ENCODE results near the gene CNGB1. TPM values are rescaled to one million over a fixed set of nuclear protein-coding genes. Genes with fewer than 3 reads are reported as not detected.
"Not testable (repeated sequence)": the region's sequence is repeated elsewhere in the genome, so short reads cannot be mapped to it uniquely, and the experiment has no call there.

Gene CNGB1
- total and polyA plus RNA-seq, 9 donors, result 0.11 TPM; not detected in 8

DNA sequence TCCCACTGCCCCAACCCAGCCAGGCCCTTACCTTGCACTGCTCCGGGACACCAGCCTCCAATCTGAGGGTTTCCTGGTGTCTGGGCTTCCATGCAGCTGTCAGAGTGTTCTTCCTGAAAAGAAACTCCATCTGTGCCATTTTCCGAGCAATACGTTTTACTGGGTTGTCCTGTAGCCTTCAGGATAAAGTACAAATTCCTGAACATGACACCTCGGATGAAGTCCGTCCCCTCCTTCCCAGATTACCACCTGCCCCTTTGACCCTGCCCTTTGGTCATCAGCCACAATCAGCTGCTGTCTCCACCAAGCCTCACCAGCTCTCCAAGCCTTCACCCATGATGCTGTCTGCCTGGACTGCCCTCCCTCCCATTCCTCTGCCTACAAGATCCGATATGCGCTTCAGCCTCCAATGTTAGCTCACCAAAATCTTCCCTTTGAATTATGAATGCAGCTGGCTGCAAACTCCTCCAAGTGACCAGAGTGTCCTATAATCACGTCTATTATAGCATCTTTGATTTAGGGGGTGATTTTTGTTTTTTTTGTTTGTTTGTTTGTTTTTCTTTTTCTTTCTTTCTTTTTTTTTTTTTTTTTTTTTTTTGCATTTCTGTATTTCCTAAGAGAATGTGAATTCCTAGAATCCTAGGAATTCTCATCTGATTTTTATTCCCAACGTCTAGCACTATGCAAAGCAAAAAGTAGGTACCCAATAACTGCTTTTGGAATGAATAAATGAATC lies 108.1 kb downstream of the CNGB1 start:
- no peaks in the 10 kb centered on the region for H3K27me3 ChIP-seq
- H3K9me3 ChIP-seq, result no peaks in the 10 kb centered on the region
- H3K4me3 ChIP-seq, result no peak overlapping the region
- intact Hi-C loops (cut with DNase I), result loop anchor here (2.0 to 10.0 kb wide), 5 partner anchors 66 to 288 kb away; no protein-coding TSS in a partner anchor
- TF ChIP-seq EP300 (IDR thresholded peaks at IDR 0.05) (no peak), POLR2A (IDR thresholded peaks at IDR 0.05) (no peak)
- TF ChIP-seq, protein P1, sequence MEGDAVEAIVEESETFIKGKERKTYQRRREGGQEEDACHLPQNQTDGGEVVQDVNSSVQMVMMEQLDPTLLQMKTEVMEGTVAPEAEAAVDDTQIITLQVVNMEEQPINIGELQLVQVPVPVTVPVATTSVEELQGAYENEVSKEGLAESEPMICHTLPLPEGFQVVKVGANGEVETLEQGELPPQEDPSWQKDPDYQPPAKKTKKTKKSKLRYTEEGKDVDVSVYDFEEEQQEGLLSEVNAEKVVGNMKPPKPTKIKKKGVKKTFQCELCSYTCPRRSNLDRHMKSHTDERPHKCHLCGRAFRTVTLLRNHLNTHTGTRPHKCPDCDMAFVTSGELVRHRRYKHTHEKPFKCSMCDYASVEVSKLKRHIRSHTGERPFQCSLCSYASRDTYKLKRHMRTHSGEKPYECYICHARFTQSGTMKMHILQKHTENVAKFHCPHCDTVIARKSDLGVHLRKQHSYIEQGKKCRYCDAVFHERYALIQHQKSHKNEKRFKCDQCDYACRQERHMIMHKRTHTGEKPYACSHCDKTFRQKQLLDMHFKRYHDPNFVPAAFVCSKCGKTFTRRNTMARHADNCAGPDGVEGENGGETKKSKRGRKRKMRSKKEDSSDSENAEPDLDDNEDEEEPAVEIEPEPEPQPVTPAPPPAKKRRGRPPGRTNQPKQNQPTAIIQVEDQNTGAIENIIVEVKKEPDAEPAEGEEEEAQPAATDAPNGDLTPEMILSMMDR (IDR thresholded peaks at IDR 0.05), result no peak
- H3K27ac ChIP-seq, result no peak overlapping the region
- no peaks in the 10 kb centered on the region for H3K36me3 ChIP-seq
- WGBS, 3 donors, result 60 to 65% (median 62%) methylated on average over 9 of the region's 9 CpGs
- DNase-seq, result no peak
- no peaks in the 10 kb centered on the region for H3K4me1 ChIP-seq (ENCODE audit: insufficient read depth)

DNA sequence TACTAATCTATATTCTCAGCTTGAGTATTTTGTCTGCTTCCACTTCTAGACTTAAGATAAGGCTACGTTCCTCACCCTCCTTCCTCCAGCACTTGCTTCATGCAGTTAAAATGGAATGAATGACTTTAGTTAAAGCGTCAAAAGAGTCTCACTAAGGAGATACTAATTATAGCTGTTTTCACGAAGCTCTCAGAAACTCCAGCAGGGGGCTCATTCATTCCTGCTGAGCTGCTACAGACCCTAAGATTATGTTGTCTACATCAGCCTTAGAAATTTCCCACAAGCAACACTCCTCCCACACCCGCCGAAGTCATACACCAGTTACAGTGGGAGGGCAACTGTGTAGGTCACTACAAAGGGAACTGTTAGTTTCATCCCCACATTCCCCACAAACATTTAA lies 111.6 kb downstream of the CNGB1 start:
- no peak for DNase-seq
- H3K36me3 ChIP-seq, result no peaks in the 10 kb centered on the region
- 9 to 39% (median 15%) methylated on average over 5 of the region's 5 CpGs for WGBS, 3 donors
- intact Hi-C loops (cut with DNase I), result no loop called here
- no peak overlapping the region for H3K27ac ChIP-seq
- TF ChIP-seq, protein P1 (IDR thresholded peaks at IDR 0.05), result no peak
- no peak overlapping the region for H3K4me3 ChIP-seq
- no peaks in the 10 kb centered on the region for H3K27me3 ChIP-seq
- no peaks in the 10 kb centered on the region for H3K4me1 ChIP-seq (ENCODE audit: insufficient read depth)
- no peaks in the 10 kb centered on the region for H3K9me3 ChIP-seq

DNA sequence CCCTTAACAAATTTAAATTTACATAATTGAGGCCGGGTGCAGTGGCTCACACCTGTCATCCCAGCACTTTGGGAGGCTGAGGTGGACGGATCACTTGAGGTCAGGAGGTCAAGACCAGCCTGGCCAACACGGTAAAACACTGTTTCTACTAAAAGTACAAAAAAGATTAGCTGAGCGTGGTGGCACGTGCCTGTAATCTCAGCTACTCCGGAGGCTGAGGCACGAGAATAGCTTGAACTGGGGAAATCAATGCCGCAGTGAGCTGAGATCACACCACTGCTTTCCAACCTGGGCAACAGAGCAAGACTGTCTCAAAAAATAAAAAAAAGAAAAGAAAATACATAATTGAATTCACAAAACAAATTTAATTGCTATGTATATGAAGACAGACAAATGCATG lies 112.3 kb downstream of the CNGB1 start:
- Histone ChIP-seq H3K27me3 (no peaks in the 10 kb centered on the region), H3K4me3 (no peak overlapping the region), H3K36me3 (no peaks in the 10 kb centered on the region), H3K27ac (no peak overlapping the region), H3K9me3 (no peaks in the 10 kb centered on the region), H3K4me1 (ENCODE audit: insufficient read depth) (no peaks in the 10 kb centered on the region)
- no peak for DNase-seq
- no peak for TF ChIP-seq POLR2A (IDR thresholded peaks at IDR 0.05)
- TF ChIP-seq EP300 (IDR thresholded peaks at IDR 0.05), result no peak
- TF ChIP-seq, protein P1 (IDR thresholded peaks at IDR 0.05), result no peak
- WGBS, 3 donors, result 15 to 31% (median 18%) methylated on average over 8 of the region's 8 CpGs
- intact Hi-C loops (cut with DNase I), result no loop called here

DNA sequence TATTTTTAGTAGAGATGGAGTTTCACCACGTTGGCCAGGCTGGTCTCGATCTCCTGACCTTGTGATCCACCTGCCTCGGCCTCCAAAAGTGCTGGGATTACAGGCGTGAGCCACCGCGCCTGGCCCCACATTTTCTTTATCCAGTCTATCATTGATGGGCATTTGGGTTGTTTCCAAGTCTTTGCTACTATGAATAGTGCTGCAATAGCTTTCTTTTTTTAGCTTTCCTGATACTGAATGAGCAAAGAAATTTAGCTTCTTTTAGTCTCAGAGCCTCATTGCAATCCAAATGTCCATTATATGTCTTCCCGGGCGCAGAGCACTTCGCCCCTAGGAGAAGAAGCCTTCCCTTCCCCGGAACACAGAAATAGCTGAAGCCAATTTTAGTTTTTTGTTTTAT lies 112.9 kb downstream of the CNGB1 start:
- H3K4me3 ChIP-seq; H3K36me3 ChIP-seq; H3K9me3 ChIP-seq; H3K27me3 ChIP-seq; DNase-seq; intact Hi-C loops (cut with DNase I); H3K4me1 ChIP-seq (ENCODE audit: insufficient read depth); H3K27ac ChIP-seq: not testable (repeated sequence)
- 43 to 61% (median 48%) methylated on average over 10 of the region's 10 CpGs for WGBS, 3 donors

DNA sequence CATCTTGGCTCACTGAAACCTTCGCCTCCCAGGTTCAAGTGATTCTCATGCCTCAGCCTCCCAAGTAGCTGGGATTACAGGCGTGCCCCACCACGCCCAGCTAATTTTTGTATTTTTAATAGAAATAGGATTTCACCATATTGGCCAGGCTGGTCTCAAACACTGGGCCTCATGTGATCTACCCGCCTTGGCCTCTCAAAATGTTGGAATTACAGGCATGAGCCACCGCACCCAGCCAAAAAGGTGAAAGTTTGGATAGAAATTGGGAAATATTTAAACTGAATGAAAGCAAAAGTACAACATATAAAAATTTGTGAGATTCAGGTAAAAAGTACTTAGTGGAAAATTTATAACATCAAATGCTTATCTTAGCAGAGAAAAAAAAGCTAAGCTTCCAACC lies 115.7 kb downstream of the CNGB1 start:
- DNase-seq, result no peak
- TF ChIP-seq, protein P1 (IDR thresholded peaks at IDR 0.05), result no peak
- no peak for TF ChIP-seq EP300 (IDR thresholded peaks at IDR 0.05)
- TF ChIP-seq POLR2A (IDR thresholded peaks at IDR 0.05), result no peak
- no peaks in the 10 kb centered on the region for H3K4me1 ChIP-seq (ENCODE audit: insufficient read depth)
- H3K27ac ChIP-seq, result no peak overlapping the region
- WGBS, 3 donors, result 94 to 99% (median 98%) methylated on average over 5 of the region's 5 CpGs
- intact Hi-C loops (cut with DNase I), result no loop called here
- H3K4me3 ChIP-seq, result no peak overlapping the region
- no peaks in the 10 kb centered on the region for H3K9me3 ChIP-seq
- H3K36me3 ChIP-seq, result no peaks in the 10 kb centered on the region
- no peaks in the 10 kb centered on the region for H3K27me3 ChIP-seq

Measured in ovary (tissue), 9 donors.